Hypothalamus (tissue), 51 donors: ENCODE results near the gene DKK1.

ENCODE experiments used
- DNase-seq, 51 donors: peaks; one replicate each; lab custom pipeline; 2025; lab: John Stamatoyannopoulos, UW

DKK1 gene

GRCh38 chr10:52313933-52314821, at the start of gene DKK1:
DKK1 (plus strand) TSS chr10:52314281; CDS start chr10:52314435, 154 bp downstream.
- peak in 40 of 51 donors; percentile 11 to 71 (median 40) for DNase-seq

DNA sequence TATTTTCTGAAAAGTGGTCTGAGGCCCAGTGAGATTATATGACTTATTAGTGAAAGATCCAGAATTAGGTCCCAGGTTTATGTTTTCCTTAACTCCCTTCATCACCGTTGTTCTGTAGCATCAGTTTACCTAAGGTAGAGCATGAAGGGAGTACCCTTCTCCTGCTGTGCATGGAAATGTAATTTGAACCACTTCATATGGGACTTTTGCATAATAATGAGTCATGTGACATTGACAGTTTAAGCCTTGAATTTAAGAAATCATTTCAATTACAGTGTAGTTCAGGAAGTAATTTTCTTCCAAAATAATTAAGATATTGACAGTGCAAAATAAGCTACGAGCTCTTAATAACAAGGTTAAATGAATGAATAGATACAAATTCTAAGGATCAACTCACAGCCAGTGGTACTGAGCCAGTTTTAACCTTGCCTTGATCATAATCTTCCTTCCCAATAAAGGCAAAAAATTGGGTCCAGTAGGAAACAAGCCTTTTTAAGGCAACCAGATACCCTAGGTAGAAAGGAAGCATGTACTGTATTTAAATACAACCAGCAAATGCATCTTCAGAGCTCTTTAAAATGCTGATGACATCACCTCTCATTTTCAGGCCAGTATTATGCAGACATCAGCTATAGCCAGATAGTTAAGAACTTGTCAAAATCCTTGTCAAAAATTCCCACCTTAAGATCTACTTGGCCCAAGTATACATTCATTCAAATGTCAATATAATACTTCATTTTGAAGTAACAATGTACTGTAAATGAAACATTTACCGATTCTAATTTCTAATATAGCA, 48.8 kb upstream of the DKK1 start:
- DNase-seq = no peak

- no peak for DNase-seq
Observed at GRCh38 chr10:52266858-52267257, 47.2 kb upstream of the DKK1 start.

DNA sequence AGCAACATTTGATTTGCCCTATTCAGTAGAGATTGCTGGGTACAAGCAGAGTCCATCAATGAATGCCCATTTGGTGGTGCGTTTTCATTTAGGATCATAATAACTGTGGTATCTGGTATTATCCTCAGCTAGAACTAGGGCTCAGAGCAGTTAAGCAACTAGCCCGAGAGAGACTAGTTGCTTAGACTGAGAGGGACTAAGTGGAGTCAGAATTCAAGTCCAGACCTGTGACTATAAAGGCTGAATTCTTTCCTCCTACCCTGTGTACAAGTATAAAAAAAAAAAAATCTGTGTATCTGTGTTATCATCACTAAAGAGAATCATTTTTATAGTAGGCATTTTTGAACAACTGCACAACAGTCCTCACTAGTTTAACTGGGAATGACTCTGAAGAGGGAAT, 45.3 kb upstream of the DKK1 start:
- DNase-seq = no peak

- DNase-seq = no peak
Observed at GRCh38 chr10:52269233-52269632, 44.8 kb upstream of the DKK1 start.

DNA sequence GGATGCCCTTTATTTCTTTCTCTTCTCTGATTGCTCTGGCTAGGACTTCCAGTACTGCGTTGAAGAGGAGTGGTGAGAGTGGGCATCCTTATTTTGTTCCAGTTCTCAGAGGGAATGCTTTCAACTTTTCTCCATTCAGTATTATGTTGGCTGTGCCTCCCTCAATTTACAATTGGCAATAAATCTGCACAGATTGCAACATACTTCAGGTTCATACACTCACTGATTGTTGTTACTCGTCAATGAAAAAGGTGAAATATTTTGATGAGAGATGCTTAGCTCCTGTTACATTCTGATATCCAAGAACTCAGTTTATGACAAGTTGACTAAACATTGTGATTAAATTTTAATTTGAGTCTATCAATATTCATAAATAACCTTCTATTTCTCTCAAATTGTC, 37.9 kb upstream of the DKK1 start:
- DNase-seq = no peak

GRCh38 chr10:52276986-52277385, 37.1 kb upstream of the DKK1 start:
- DNase-seq = no peak

GRCh38 chr10:52279546-52279945, 34.5 kb upstream of the DKK1 start:
- DNase-seq = no peak

- DNase-seq = no peak
Observed at GRCh38 chr10:52280051-52280450, 34.0 kb upstream of the DKK1 start.

DNA sequence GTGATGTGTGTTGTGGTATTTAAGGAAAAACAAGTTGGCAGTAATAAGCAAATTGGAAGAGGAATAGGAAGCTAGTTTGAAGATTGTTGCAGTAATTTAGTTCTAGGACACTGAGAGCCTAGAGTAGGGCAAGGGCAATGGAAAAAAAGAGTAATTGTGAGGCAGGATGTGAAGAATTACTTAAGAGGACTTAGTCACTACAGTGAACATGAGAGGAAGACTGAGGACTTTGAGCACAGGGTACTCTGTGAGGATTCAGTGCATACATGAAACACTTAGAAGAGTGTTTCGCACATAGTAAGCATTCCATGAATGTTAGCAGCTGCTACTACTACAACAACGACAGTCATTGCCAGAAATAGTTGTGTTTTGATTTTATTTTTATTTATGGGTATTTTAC, 30.9 kb upstream of the DKK1 start:
- DNase-seq = no peak

- no peak for DNase-seq
Observed at GRCh38 chr10:52284416-52285013, 29.6 kb upstream of the DKK1 start.

DNA sequence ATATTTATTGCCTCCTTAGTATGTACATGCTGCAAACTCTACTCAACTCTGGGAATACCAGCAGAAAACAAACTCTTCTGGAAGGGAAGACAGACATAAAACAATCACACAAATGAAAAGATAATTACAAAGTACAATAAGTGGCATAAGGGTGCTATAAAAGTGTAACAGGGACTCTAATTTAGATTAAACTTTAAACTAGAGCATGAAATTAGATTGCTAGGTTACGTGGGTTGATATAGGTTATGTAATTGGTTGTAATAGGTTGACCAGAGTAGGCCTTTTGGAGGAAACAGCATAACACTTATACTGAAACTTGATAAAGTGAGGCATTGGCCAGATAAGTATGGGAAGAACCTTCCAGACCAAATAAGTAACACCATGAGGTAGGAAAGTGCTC, 26.2 kb upstream of the DKK1 start:
- no peak for DNase-seq

- DNase-seq = no peak
Observed at GRCh38 chr10:52297747-52298146, 16.3 kb upstream of the DKK1 start.

GRCh38 chr10:52300599-52301277, 13.3 kb upstream of the DKK1 start:
- no peak for DNase-seq

GRCh38 chr10:52308251-52309031, 5.6 kb upstream of the DKK1 start:
- DNase-seq = peak in 43 of 51 donors; percentile 6 to 82 (median 51)

DNA sequence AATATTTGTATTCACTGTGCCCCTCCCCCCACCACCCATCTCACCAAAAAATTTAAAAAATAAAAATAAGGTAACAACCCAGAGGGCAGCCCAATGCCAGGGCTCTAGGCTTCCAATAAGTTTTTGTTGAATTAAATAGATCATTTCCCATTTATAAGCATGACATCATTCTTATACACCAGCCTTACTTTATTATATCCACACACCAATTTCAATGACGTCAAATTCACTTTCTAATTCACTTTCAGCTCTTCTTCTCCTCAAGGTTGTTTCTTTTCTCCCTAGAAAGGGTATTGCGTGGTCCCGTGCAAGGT, 1.2 kb upstream of the DKK1 start:
- no peak for DNase-seq

DNA sequence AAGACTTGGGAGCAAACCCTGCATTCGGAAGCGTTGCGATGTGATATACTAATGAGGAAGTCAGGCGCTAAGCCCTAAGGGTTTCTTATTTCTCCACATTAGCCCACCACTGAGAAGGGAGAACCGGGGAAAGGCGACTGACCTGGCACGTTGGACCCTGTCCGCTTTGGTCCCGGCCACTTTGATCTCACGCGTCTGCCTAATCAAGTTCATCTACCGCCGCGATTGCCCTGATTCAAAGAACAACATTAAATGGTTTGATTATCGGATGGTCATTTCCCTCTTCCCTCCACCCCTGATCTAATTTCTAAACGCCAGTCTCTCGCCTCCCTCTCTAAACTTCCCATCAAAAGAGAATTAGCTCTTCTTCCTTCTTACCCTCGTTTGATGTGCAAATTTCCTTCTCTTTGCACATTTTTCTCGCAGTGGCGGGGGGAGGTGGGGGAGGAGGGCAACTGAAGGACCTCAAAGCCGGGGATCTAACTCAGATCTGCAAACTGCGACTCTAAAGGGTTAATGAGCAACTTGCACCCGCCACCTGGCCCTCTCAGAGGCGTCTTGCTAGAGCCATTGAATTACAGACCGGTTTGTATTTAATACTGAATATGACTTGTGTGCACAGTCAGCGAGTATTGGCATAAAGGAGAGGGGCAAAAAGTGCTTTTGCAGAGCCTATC, 687 bp upstream of the DKK1 start:
- DNase-seq = peak in 4 of 51 donors; percentile 0 to 38 (median 11)

DNA sequence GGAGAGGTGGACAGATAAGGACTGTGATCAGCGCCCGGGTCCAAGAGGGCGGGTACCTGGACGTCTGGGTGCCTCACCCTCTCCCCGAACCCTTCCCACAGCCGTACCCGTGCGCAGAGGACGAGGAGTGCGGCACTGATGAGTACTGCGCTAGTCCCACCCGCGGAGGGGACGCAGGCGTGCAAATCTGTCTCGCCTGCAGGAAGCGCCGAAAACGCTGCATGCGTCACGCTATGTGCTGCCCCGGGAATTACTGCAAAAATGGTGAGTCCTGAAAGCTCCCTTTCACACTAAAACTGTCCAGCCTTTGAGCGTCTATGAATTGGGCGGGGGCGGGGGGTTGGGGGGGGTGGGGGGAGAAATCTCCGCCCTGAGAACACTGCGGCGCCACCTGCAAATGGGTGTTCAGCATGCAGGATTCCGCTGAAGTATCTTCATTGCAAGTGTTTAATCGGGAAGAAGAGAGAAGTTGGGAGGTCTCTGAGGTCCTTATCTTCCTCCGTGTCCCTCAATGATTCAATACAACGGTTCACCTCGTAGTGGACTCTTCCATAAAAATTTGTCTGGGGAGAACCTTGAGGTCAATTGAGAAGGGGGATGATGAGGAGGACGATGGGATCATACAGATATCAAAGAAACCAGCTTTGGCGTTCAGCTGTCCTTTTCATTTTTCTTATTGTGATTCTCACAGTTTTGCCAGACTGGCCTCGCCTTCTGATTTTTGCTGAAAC, 906 bp downstream of the DKK1 start:
- peak in 14 of 51 donors; percentile 4 to 63 (median 16) for DNase-seq

DNA sequence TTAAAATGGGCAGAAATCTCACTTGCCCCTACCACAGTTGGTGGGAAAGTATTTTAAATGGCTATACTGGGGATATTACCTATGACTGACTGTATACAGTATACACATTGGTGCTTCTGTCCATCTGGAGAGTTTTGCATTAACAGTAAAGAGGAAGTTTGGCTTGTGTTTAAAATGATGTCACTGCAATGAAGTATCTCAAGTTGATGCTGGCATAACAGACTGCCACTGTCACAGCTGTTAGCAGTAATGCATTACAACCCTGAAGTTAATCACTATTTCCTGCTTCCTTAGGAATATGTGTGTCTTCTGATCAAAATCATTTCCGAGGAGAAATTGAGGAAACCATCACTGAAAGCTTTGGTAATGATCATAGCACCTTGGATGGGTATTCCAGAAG, 1.9 kb downstream of the DKK1 start:
- DNase-seq = no peak
